ENCODE results near the gene SPESP1.
A peak's percentile ranks its signal among the peaks of the same experiment; 100 is the strongest.
"Not testable (repeated sequence)": the region's sequence is repeated elsewhere in the genome, so short reads cannot be mapped to it uniquely, and the experiment has no call there.

The SPESP1 gene

DNA sequence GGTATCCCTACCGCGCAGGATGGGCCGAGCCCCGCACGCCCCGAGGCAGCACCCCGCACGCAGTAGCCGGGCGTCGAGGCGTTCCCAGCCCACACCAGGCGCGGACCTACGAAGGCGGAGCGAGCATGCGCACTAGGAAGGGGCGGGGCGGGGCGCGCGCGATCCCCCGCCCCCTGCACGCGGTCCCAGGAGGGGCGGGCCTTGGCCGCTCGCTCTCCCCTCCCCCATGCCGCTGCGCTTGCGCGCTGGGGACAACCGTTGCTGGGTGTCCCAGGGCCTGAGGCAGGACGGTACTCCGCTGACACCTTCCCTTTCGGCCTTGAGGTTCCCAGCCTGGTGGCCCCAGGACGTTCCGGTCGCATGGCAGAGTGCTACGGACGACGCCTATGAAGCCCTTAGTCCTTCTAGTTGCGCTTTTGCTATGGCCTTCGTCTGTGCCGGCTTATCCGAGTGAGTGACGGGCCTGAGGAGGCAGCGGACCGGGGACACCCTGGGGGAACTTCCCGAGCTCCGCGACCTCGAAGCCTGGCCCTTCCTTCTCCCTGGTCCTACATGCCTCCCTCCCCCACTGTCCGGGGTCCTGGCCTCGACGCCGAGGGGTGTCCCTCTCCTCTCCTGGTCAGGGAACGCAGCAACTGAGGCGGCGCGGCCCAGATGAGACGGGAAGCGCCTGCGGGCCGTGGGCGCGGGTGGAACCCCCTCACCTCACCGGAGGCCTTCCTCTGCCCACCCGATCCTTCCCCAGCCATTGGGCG is at the start of gene SPESP1:
SPESP1 (plus strand) TSS at position 258 of the 755 bp plus-strand sequence; CDS start at position 387, 129 bp downstream.
- peak; percentile 51 for DNase-seq

DNA sequence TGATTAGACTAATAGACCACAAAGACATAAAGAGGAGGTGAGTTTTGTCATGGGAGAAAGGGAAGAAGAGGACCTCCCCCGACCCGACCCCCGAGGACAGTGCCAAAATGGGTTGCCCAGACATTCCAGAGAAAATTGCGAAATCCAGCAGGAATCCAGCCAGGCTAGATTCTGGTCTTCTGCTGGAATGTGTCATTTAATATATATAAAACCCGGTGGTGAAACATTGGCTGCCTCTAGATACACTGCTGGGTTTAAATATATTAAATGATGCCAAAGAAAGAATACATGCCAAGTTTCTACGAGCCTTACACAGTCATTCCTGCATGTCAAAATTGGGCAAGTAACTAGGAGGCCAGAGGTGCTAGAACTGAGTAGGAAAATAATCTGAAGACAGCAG is 45.3 kb upstream of the SPESP1 start:
- DNase-seq = no peak

DNA sequence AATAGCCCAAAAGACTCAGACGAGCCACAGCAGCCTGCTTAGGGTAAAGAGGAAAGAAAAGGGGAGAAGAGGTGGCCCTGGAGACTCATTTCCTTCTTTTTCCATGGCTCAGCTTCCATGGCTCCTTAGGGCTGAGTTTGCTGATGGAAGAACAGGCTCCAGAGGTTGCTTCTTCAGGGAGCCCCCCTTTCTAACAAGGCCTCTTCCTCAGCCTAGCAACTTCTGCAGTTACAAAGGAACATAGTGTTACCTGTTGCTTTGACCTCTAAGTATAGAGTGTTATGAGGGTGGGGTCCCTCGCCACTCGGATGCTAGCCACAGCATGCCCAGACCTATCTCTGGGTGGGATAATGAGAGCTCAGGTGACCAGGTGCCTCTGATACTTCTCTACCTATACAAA is 43.2 kb upstream of the SPESP1 start:
- DNase-seq = no peak

DNA sequence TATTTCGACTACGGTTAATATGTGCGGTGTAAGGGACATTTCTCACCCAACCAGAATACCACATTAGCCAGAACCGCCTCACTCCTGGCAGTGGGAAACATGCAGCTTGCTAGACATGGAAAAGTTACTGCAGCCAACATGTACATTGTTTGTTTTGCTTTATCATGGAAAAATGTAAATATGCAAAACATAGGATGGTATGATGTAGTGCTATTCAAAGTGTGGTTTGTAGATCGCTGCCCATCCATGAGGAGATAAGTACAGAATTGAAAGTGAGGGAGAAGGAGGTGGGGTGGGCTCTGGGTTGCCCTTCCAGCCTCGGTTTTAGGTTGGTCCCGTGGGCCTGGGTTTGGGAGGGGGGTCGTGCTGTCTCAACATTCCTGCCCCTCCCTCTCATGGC is 42.5 kb upstream of the SPESP1 start:
- no peak for DNase-seq

DNA sequence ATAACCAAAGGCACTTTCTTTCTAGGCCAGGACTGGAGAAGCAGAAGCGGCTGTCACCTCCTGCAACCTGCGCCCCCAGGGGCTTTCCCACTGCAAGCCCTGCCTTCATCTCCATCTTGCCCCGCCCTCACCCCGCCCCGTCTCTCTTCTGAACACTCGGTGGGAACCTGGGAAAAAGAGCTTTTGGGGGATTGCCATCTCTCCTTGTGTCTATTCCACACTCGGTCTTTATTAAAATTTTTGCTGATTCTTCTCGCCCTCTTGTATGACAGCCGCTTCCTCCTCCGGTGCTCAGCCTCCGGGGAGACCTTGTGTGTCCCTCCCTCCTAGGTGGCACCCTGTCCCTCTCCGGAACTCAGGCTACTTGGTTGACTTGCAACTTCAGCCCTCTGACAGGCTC is 41.9 kb upstream of the SPESP1 start:
- no peak for DNase-seq

DNA sequence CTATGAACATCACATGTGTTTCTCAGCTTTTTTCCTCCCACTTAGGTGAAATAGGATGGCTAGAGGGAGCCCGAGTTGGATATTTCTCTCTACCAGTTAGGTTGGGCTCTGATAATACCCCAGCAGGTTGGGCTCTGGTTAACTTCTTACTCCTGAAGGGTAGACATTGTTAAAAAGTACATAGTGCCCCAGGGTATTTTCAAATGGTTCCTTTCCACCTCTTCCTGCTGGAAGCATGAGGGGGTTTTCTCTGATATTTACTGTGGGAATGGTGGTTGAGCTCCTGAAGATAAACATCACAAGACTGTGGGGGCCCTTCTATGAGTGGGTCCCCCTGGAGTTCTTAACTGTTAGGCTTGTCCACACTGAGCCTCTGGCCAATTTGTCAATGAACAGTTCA is 36.1 kb upstream of the SPESP1 start:
- no peak for DNase-seq

DNA sequence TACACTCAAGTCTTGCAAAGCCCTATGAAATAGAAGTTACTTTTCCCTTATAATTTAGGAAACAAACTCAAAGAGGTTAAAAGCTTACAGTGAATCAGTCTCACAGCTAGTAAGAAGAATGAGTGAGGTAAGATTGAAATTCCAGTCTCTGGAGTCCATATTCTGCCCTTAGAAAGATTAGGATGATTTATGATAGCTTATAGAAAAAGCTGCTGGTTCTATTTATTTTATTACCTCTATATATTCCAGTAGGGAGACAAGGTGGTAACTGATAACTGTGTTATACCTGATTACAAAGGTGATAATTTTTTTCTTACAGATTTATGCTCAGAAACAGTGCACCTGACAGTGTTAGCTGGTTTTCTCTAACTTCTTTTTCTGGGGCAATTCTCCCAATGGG is 34.1 kb upstream of the SPESP1 start:
- DNase-seq = no peak

DNA sequence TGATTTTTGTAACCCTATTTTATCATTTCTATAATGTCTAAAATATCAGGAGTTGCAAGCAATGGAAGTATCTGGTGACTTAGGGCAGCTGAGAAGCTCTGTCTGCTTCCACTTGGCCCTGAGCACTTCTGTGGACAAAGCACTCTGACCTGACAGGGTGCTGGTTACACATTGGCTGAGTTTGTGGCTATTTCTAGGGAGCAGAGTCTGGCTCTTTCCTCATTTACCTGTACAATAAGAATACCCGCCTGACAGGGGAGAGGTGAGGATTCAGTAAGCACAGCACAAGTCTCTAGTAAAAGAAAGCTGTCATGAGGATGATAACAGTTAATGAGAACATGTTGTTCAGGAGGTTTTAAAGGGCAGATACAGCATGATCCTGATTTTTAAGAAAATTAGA is 33.3 kb upstream of the SPESP1 start:
- no peak for DNase-seq

DNA sequence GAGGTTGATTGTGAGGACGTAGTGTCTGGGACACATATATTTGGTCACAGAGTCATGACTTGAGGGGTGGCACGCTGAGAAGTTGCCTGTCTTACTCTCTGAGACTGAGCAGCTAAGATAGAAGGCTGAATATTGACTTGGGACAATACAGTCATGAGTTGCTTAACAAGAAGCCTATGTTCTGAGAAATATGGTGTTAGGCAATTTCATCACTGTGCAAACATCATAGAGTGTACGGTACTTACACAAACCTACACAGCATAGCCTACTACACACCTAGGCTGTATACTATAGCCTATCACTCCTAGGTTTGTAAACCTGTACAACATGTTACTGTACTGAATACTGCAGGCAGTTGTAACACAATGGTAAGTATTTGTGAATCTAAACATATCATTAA is 30.3 kb upstream of the SPESP1 start:
- no peak for DNase-seq

DNA sequence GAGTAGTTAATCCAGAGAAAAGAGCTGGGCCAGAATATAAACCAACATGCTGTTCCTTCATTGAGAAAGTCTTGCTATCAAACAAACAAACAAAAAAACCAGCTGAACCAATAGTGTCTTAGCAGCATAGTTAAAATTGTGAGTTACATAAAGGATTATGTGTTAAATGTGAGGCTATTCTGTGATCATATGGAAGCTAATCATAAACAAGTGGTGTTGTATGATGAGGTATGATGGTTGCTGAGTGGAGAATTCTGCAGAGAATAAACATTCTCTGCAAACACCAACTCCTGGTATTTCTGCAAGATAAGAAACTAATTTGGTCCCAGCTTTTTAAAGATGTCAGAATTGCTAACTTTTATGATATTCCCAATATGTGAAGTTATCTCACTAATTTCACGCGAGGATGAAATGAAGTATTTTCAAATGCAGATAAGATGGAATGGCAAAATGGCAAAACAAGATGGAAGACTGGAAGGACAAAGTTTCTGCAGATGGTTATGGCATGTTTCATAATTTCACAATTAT is 22.9 kb upstream of the SPESP1 start:
- no peak for DNase-seq

DNA sequence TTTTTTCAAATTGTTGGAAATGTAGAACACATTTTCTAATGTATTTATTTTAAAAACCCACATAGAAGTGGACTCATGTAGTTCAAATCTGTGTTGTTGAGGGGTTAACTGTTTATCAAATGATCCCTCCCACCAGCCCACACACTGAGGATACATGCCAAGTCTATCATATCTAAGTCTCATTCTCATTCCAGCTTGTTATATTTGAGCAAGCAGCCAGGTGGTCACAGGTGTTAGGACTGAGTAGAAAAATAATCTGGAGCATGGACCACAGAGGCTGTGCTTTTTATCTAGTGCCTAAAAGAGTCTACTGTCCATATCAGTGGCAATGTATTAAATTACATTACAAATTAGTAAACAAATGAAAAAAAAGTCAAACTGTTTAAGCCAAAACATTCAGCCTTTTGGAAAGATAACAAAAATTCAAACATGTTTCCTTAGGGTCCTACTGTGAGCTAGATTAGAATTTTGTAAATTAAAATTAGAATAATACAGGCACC is 20.7 kb upstream of the SPESP1 start:
- DNase-seq = no peak

DNA sequence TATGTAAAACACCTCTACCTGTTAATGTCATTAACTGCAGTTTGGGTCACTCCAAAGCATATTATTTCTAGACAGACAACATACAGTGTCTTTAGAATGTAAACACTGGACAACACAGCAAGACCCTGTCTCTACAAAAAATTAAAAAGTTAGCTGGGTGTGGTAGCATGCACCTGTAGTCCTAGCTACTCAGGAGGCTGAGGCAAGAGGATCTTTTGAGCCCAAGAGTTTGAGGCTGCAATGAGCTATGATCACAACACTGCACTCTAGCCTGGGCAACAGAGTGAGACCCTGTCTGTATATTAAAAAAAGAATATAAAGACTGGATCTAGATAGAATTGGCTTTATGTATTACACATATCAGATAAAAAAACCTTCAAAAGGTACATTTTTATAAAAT is 20.0 kb upstream of the SPESP1 start:
- no peak for DNase-seq

DNA sequence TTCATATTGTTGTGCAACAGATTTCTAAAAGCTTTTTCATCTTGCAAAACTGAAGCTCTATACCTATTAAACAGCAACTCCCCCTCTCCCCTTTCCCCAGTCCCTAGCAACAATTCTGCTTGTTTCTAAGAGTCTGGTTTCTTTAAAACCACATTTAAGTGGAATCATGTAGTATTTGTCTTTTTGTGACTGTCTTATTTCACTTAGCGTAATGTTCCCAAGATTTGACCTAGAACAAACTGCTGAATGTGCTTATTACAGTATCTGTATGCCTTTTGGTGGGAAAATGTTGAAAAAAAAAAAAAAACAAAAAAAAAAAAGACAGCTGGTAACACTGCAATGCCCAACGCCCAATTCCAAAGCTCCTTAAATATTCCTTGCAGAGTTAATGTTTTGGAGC is 19.5 kb upstream of the SPESP1 start:
- no peak for DNase-seq

DNA sequence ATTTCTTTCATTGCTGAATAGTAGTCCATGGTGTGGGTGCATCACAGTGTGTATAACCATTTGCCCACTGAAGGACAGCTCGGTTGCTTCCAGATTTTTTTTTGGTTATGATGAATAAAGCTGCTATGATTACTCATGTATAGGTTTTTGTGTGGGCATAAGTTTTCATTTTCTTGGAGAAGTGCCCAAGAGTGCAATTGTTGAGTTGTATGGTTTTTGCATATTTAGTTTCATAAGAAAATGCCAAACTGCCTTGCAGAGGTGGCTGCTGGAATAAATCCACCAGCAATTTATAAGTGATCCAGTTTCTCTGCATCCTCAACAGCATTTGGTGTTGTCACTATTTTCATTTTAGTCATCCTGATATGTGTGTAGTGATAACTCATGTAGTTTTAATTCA is 8.4 kb upstream of the SPESP1 start:
- DNase-seq = no peak

DNA sequence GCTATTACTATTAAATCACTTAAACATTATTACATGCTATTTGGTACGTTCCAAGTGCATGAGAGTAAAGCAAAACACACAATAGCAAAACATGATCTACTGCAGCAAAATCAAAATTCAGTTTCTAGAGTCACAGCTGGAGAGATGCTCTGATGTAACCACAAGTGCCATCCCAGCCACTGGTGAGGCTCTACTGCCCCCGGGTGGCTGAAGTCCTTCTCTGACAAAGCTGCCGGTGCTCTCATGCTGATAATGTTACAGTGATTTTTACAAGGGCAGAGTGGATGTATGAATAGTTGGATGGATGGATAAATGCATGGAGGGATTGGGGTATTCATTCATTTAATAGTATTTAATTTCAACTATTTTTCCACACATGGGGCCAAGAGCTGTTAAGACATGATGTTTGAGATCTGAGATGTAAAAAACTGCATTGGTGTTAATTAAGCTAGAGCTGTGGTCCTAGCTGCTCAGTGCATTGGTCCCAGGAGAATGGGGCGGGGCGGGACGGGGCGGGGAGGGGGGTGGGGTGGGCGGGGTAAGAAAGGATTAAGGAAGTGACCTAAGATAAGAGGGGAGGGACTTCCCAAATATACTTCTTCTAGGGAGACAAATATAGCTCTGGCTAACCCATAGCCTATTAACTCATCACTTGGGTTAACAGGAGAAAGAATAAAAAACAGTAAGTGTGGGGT is 5.3 kb upstream of the SPESP1 start:
- DNase-seq = peak; percentile 68

DNA sequence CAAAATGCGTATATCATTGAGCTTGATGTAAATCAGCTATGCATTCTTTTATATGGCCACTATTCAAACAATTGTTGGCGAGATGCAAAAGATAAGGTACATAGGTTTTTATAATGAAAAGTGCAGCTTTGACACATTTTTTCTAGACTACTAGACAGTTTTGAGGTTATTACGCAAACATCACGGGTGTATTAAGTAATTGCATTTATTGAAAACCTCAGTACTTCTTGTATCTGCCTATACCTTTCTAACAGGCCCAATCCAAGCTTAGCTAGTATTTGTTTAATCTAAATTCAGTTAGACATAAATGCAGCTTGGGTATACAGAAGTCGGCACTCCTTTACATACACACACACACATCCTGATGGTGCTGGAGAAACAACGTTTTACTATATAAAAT is 2.7 kb downstream of the SPESP1 start:
- DNase-seq = no peak

DNA sequence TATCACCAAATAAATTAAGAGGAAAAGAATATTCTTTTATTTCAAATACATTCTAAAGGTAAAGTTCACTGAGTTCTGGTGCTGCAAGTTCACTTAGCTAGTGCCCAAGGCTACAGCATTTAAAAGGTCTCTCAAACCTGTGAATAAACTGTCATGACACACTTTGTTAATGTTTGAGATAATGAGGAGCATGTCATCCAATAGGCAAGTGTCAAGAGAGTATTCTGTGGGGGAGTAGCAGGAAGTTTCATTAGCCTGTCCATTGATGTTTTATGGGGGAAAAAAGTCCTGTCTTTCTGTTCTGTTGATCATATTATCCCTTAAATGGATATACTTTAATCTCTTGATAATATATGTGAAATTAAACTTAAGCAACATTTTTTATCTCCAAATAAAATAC is 4.0 kb downstream of the SPESP1 start:
- no peak for DNase-seq

DNA sequence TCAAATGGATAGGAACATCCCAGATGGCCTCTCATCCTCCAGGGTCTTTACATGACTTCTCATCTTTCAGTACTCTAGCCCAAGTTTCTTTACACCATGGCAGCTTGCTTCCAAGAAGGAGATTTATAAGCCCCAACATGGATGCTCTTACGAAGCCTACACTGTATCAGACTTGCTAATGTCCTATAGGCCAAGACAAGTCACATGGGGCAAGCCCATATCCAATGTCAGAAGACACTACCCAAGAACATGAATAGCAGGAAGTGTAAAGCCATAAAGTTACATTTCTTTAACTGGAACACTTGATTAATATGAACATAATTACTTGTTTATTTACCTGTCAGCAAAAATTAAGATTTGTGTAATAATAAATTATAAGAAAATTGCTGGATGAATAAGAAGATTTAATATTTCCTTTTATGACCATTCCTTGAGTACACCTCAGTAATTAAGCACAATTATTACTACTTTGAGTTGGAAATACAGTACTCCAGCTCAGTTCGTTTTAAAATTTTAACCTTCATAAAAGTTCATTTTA is 5.1 kb downstream of the SPESP1 start:
- DNase-seq = no peak

DNA sequence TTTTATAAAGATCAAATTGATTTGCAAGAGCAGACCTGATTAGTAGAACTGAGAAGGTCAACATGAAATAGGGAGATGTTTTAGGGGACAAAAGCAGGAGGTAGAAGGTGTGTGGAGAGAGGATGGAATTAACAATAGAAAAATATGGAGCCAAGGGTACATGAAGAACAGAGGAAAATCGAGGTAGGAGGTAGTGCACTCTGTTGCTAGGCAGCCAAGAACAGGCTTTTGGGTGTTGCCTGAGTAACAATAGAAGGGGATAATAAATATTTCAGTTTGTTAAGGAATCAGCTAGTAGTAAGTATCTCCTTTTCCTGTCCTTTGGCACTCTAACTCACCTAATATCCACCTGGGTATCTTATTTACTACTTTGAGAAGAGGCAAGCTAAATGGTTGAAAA is 9.2 kb downstream of the SPESP1 start:
- no peak for DNase-seq

DNA sequence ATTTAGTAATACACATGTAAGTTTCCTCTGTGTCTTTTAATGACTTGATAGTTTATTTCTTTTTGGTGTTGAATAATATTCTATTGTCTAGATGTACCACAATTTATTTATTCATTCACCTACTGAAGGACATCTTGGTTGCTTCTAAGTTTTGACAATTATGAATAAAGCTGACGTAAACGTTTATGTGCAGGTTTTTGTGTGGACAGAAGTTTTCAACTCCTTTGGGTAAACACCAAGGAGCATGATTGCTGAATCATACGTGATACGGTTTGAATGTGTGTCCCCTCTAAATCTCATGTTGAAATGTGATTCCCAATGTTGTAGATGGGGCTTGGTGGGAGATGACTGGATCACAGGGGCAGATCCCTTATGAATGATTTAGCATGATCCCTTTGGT is 21.5 kb downstream of the SPESP1 start:
- DNase-seq = no peak

DNA sequence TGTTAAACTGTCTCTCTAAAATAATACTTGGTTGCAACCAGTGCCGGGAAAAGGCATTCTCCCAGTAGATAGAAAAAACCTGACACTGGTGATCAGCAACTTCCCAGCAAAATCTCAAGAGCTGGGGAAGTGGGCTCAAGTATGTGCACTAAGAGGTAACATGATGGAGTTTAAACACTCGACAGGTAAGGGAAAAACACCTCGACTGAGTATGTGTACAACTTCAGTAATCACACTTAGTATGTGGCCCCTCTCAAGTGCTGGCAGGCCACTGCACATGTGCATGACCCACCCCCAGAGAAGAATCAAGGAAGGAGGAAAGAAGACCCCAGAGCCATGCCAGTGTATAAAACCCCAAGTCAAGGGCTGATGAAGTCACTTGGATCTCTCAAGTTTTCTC is 27.4 kb downstream of the SPESP1 start:
- no peak for DNase-seq

DNA sequence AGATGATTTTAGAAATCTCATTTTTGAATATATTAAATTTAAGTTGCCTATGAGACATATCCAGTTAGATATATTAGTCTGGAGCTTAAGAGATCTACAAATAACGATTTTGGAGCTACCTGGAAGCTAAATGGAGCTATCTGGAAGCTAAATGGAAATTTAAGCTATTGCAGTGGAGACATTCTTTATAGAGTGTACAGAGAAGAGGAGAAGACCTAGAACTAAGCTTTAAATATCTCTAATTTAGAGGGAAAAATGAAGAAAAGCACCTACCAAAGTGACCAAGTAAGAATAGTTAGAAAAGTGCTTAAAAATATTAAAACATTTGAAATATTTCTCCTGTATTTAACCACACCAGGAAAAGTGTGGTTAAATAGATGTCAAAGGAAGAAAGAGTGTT is 28.3 kb downstream of the SPESP1 start:
- DNase-seq = no peak

DNA sequence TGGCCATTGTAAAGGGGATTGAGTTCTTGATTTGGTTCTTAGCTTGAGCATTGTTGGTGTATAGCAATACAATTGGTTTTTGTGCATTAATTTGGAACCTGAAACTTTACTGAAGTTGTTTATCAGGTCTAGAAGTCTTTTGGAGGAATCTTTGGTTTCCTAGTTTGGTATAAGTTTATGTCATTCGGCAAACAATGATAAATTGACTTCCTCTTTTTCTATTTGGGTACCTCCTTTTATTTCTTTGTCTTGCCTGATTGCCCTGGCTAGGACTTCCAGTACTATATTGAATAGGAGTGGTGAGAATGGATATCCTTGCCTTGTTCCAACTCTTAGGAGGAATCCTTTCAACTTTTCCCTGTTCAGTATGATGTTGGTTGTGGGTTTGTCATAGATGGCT is 32.1 kb downstream of the SPESP1 start:
- no peak for DNase-seq

DNA sequence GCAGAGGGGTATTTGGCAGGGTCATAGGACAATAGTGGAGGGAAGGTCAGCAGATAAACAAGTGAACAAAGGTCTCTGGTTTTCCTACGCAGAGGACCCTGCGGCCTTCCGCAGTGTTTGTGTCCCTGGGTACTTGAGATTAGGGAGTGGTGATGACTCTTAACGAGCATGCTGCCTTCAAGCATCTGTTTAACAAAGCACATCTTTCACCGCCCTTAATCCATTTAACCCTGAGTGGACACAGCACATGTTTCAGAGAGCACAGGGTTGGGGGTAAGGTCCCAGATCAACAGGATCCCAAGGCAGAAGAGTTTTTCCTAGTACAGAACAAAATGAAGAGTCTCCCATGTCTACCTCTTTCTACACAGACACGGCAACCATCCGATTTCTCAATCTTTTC is 33.4 kb downstream of the SPESP1 start:
- DNase-seq = not testable (repeated sequence)

Measured in NCI-H2227 treated with DMSO at 0.1 percent for 48 hours (cell line).